HG02759 (cell line): ENCODE data around the gene ADGRG3.
"Not testable (repeated sequence)": the region's sequence is repeated elsewhere in the genome, so short reads cannot be mapped to it uniquely, and the experiment has no call there.

Source experiments
- ATAC-seq: cut with Tn5 transposase; IDR thresholded peaks from one replicate; pipeline ENCODE4 v1.9.1; 2021; ENCODE audit warnings: mild to moderate bottlenecking, moderate library complexity; ENCODE audit not compliant: unreplicated experiment

ADGRG3 gene

DNA sequence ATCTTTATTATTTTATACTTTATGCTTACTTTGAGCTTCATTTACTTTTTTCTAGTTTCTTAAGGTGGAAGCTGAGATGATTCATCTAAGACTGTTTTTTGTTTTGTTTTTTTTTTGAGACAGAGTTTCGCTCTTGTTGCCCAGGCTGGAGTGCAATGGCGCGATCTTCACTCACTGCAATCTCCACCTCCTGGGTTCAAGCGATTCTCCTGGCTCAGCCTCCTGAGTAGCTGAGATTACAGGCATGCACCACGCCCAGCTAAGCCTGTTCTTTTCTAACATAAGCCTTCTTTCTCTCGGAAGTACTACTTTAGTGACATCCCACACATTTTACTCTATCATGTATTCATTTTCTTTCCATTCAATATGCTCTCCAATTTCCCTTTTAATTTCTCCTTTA lies 44.5 kb downstream of the ADGRG3 start:
- not testable (repeated sequence) for ATAC-seq

DNA sequence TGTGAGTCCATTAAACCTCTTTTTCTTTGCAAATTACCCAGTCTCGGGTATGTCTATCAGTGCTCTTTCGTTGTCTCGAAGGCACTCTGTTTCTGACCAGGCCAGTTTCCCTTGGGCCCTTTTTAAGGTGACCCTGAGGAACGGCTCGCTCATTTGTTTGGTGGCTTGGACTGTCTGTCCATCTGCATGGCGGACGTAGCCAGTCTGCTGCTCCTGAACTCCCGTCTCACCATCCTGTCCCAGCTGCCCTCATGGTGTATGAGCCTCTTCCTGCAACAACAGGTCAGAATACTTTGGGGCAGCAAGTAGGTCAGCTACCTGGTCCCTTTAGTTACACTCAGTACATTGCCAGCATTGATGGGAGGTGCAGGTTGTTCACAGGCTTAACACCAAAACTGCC lies 45.5 kb downstream of the ADGRG3 start:
- no peak for ATAC-seq

DNA sequence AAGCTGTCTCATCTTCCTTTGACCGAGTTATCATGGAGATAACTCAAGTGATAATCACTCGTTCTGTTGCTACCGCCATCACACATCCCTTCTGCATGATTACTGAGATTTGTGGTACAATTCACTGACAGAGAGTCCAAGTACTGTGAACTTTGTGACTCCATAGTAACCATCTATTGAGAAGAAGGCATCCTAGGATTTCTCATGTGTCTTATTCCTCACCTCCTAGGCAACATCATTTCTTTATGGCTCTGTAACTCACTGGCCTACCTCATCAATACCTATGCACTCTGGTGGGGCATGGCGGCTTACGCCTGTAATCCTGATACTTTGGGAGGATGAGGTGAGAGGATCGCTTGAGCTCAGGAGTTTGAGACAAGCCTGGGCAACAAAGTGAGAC lies 45.9 kb downstream of the ADGRG3 start:
- no peak for ATAC-seq

DNA sequence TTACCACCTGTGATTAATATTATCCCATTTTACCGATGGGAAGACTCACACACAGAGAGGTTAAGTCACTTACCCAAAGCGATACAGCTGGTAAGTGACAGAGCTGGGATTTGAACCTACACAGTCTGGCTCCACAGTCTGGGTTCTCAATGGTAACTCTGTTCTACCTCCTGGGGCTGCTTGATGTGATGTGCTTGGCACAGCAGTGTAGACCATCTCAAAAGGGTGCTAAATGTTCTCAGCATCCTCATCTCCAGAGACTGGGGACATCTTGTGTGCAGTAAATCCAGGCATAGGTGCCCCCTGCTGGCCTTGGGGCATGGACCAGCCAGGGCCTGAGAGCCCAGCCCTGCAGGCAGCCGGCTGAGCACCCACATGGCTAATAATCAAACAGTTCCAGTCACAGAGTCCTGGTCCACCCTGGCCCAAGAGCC lies 52.1 kb downstream of the ADGRG3 start:
- ATAC-seq = no peak

DNA sequence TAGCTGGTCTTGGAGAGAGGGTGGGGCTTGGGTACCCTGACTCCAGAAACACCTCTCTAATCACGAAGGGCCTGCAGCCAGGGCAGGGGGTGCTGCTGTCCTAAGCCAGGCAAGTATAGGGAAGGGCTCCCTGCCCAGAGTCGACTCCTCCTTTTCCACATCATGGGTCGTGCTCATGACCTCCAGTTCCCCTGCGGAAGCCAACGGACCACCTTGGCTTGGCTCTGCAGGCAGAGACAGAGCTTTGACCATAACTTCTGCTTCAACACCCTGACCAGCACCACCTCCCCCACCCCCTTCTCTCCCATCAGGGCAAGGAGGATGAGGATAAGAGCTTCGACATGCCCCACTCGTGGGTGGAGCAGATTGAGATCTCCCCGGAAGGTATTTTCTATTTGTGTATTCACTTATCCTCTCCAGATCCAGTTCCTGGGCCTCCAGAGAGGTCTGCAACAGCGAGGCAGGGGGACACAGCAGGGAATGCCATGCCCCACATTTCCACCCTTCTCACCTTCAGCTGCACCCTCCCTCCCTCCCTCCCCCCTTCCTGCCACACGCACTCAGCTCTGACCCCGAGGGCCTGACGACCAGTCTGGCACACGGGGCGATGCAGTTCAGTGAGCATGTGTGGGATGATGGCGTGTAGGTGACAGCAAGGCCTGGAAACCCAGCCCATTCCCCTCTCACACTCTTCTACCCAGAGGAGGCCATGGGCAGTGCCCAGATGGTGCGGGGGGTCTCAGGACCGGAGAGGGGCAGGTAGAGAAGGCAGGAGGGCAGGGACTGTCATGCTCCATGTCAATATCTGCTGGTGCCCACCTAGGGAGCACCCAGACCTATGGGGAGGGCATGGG lies 53.5 kb downstream of the ADGRG3 start:
- ATAC-seq = no peak

DNA sequence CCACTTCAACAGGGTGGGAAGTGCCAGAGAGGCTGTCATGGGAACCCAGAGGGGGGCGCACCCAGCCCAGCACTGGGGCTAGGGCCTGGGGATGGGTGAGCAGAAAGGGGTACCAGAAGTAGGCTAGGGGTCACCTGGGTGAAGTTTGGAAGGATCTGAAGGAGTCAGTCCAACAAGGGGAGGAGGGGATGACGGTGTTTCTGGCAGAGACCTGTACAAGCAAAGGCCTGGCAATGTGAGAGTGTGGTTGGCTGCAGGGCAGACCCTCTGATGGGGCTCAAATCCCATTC lies 54.0 kb downstream of the ADGRG3 start:
- ATAC-seq = no peak

DNA sequence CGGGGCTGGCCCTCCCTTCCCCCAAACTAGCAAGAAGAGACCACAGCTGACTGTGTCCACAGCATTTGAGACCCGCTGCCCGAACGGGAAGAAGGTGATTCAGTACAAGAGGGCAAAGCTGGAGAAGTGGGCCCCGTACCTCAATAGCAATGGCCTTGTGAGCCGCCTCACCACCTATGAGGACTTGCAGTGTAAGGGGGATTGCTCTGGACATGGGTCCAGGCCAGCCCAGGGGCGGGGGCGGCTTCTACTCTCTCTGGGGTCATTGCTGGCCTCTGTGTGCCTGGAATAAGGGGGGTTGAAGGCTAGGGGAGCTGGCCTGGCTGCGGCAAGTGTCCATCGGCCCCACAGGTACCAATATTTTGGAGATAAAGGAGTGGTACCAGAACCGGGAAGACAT lies 54.5 kb downstream of the ADGRG3 start:
- ATAC-seq = no peak

DNA sequence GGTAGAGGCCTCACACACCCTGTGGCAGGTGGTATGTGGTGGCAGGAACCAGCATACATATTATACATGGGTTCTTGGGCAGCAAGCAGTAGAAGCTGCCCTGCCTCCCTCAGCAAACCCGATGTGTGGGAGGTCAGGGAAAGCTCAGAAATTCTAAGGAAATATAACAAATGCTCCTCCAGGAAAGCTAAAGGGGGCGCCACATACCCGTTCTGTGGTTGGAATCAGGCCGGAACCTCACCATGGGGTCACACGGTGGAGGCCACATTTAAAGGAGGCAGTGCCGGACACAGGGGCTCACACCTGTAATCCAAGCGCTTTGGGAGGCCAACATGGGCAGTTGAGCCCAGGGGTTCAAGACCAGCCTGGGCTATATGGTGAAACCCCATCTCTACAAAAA lies 55.1 kb downstream of the ADGRG3 start:
- ATAC-seq = no peak

DNA sequence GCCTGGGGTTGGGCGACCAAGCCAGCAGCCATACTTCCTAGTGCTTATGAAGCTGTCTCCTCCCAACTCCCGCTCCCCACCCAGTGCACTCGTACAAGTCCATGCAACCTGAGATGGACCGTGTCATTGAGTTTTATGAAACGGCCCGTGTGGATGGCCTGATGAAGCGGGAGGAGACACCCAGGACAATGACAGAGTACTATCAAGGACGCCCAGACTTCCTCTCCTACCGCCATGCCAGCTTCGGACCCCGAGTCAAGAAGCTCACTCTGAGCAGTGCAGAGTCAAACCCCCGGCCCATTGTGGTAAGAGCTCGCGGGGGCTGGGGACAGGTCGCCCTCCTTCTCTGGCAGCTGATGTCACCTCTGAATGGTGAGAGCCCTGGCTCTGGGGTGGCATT lies 56.4 kb downstream of the ADGRG3 start:
- ATAC-seq = no peak

DNA sequence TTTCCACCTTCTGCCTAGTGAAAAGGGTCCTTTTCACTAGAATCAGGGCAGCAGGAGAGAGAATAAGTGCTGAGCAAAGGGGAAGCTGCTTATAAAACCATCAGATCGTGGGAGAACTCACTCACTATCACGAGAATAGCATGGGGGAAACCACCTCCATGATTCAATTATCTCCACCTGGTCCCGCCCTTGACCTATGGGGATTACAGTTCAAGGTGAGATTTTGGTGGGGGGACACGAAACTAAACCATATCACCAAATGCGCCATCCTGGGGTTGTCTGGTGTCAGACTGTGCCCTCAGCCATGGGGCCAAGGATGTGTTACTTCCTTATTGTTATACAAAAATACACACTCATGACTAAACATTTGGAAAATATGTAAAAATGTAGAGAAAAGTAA lies 57.0 kb downstream of the ADGRG3 start:
- no peak for ATAC-seq

DNA sequence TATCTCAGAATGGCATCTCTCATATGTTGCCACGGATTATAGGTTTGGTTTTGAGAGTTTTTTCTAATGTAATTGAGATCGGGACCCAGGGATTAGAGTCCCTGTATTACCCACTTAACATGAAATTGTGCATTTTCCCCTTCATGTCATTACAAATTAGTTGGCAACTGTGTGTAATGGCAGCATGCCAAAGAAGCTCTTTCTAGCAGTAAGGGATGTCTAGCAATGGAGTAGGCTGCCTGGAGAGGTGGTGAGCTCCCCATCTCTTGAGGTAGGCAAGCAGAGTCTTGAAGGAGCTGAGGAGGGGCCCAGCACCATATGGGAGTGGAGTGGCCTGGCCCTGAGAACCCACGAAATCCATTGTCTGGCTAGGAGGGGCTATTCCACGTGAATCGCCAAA lies 57.4 kb downstream of the ADGRG3 start:
- no peak for ATAC-seq

DNA sequence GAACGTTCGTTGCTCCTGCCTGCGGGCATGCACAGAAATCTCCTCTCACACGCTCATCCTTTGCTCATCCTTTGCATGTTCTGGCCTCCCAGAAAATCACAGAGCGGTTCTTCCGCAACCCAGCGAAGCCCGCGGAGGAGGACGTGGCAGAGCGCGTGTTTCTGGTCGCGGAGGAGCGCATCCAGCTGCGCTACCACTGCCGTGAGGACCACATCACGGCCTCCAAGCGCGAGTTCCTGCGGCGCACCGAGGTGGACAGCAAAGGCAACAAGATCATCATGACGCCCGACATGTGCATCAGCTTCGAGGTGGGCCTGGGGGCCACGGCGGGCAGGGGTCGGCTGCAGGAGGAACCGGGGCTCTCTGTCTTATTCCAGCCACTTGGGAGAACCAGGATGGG lies 57.9 kb downstream of the ADGRG3 start:
- ATAC-seq = no peak

DNA sequence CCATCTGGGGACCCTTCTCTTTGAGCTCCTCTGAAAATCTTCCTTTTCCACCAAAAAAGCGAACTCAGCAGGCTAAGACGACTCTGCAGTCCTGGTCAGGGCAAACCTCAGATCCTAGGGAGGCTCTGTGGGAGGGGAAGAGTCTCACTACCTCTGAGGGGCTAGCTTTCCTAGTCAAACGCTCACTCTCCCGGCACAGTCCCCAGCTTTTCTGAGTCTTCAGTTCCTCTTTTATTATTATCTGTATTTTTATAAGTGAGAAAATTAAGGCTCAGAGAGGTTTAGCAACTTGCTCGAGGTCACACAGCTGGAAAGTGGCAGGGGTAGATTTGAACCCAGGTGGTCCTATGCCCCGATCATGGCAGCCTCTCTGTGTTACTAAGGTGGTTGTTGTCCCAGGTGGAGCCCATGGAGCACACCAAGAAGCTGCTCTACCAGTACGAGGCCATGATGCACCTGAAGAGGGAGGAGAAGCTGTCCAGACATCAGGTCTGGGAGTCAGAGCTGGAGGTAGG lies 58.4 kb downstream of the ADGRG3 start:
- no peak for ATAC-seq

DNA sequence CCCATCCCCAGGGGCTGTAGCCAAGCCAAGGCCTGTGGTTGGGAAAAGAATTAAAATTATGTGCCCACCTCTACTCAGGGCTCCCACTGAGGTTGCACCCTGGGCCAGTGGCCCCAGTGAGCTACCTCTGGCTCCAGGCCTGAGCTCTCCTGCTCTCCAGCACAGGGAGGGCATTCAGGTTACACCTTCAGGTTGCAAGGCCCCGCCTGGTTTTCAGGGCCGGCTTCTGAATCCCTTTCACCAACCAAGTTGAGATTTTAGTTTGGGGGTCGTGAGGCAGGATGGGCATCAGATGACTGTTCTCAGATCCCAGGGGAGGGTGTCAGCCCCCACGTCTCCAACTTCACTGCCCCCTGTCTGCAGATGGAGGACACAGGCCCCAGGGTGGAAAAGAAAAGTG lies 59.5 kb downstream of the ADGRG3 start:
- ATAC-seq = no peak

DNA sequence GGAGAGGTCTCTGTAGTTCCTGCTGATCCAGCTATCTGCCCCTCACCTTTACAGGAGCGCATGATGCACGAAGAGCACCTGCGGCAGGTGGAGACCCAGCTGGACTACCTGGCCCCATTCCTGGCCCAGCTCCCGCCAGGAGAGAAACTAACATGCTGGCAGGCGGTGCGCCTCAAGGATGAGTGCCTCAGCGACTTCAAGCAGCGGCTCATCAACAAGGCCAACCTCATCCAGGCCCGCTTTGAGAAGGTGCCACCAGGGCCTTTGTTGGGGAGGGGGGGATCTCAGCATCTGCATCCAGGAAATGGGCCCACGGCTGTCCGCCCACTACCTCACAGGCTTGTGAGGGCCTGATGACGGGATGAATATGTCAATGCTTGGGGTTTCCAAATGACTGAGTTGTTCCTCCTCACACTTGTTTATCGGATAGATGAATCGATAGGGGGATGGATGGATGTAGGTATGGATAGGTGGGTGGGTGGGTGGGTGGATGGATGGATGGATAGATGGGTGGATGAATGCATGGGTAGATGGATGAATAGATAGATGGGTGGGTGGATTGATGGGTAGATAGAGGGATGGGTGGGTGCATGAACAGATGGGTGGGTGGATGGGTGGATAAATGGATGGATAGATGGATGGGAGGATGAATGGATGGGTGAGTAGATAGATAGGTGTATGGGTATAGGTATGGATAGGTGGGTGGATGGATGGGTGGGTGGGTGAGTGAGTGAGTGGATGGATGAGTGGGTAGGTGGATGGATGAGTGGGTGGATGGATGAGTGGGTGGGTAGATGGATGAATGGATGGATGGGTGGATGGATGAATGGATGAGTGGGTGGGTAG lies 60.5 kb downstream of the ADGRG3 start:
- ATAC-seq = no peak

DNA sequence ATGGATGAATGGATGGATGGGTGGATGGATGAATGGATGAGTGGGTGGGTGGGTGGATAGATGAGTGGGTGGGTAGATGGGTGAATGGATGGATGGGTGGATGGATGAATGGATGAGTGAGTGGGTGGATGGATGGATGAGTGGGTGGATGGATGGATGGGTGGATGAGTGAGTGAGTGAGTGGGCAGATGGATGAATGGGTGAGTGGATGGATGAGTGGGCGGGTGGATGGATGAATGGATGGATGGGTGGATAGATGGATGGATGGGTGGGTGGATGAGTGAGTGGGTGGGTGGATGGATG lies 61.0 kb downstream of the ADGRG3 start:
- ATAC-seq = no peak

DNA sequence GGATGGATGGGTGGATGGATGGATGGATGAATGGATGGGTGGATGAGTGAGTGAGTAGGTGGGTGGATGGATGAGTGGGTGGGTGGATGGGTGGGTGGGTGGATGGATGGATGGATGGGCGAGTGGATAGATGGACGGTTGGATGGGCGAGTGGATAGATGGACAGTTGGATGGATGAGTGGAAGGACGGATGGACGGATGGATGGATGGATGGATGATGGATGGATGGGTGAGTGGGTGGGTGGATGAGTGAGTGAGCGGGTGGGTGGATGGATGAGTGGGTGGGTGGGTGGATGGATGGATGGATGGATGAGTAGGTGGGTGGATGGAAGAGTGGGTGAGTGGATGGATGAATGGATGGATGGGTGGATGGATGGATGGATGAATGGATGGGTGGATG lies 61.7 kb downstream of the ADGRG3 start:
- ATAC-seq = not testable (repeated sequence)

DNA sequence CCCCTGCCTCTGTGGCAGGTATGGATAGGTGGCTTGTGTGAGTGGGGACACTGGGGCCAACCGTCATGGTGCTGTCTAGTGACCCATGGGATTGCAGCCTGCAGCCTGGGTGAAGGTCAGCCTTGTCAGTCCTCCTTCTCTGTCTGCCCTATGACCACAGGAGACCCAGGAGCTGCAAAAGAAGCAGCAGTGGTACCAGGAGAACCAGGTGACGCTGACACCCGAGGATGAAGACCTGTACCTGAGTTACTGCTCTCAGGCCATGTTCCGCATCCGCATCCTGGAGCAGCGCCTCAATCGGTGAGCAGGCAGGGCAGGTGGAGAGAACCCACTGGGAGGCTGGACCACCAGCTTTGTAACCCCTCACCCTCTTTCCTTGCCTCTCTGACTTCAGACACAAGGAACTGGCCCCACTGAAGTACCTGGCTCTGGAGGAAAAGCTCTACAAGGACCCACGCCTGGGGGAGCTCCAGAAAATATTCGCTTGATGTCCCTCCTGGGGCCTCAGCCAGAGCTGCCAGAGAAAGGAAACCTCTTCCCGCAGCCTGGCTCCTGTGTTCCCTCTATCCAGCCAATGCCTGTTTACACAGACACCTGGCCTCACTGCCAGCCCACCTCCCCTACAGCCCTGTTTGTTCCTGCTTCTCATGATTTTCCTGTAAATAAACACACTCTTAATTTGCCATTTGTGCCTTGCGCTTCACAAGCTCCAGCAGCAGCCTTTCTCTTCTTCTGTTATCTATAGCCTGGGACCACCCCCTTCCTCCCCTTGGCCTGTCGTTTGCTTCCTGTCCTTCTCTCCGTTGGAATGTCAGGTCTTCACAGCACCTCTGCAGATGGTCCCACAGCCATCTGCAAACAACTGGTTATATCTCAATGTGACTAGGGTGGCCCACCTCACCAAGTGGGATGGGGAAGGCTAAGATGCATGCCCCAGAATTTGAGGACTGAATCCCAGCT lies 62.9 kb downstream of the ADGRG3 start:
- ATAC-seq = no peak

DNA sequence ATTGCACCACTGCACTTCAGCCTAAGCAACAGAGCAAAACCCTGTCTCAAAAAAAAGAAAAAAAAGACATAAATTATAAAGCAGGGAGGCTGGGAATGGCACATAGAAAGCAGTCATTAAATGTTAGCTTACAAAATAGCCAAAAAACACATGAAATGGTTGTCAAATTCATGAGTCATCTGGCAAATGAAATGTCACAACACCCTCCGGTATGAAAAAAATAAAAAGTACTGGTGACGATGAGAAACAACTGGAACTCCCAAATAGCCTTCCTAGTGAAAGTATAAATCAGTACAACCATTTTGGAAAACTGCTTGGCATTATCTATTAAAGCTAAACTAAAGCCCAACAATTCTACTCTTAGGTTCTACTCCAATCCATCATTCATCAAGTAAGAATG lies 63.9 kb downstream of the ADGRG3 start:
- no peak for ATAC-seq

DNA sequence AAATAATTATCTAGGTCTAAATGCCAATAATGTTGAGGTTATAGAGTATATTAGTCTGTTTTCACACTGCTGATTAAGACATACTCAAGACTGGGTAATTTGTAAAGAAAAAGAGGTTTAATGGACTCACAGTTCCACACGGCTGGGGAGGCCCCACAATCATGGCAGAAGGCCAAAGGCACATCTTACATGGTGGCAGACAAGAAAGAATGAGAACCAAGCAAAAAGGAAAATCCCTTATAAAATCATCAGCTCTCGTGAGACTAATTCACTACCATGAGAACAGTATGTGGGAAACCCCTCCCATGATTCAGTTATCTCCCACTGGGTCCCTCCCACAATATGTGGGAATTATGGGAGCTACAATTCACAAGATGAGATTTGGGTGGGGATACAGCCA lies 64.6 kb downstream of the ADGRG3 start:
- ATAC-seq = no peak

DNA sequence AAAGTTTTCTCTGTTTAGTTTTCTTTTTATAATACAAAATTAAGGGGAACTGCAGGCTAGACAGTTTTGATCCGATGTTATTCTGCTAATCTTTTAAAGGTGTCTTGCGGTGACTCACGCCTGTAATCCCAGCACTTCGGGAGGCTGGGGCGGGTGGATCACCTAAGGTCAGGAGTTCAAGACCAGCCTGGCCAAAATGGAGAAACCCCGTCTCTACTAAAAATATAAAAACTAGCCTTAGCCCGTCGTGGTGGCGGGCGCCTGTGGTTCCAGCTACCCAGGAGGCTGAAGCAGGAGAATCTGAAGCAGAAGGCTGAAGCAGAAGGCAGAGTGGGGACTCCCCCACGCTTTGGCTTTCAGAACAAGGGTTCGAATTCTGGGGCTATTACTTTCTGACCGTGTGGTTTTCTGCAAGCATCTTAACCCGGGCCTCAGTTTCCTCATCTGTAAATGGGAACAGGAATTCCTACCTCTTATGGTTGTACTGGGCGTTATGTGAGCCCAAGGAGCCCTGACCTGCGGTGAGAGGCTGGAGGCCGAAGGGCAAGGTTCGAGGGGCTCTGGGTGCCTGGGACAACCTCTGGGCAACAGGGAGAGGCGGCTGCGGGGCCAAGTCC lies 66.3 kb downstream of the ADGRG3 start:
- no peak for ATAC-seq
